Endodermal cell (in vitro differentiated cells): ENCODE results near the gene MUC6. TPM values are rescaled to one million over a fixed set of nuclear protein-coding genes. Genes with fewer than 3 reads are reported as not detected.
"Not testable (repeated sequence)": the region's sequence is repeated elsewhere in the genome, so short reads cannot be mapped to it uniquely, and the experiment has no call there.

Experiments used
- DNase-seq: peaks from one replicate; pipeline ENCODE4 v3.0.0-alpha.2; 2017
- H3K27ac ChIP-seq: 2 replicates; pipeline ENCODE4 v1.5.1; 2013; ENCODE audit warnings: mild to moderate bottlenecking, low read depth, low read length, moderate library complexity
- H3K27me3 ChIP-seq: 2 replicates; pipeline ENCODE4 v1.6.1; 2013; ENCODE audit warnings: mild to moderate bottlenecking, low read length, moderate library complexity; ENCODE audit not compliant: insufficient read depth, control insufficient read depth, poor library complexity, severe bottlenecking
- H3K36me3 ChIP-seq: 2 replicates; pipeline ENCODE4 v1.7.0; 2013; ENCODE audit warnings: mild to moderate bottlenecking, low read length, moderate library complexity; ENCODE audit not compliant: control insufficient read depth, insufficient read depth
- H3K4me1 ChIP-seq: one replicate; pipeline ENCODE4 v1.7.0; 2013; ENCODE audit warnings: low read length; ENCODE audit not compliant: control insufficient read depth, insufficient read depth
- H3K4me3 ChIP-seq: 2 replicates; pipeline ENCODE4 v1.5.1; 2013; ENCODE audit warnings: mild to moderate bottlenecking, low read length, moderate library complexity
- H3K9ac ChIP-seq: 2 replicates; pipeline ENCODE4 v1.6.1; 2013; ENCODE audit warnings: mild to moderate bottlenecking, low read length, moderate library complexity; ENCODE audit not compliant: poor library complexity, severe bottlenecking; ENCODE audit errors: extremely low read depth
- H3K9me3 ChIP-seq: 2 replicates; pipeline ENCODE4 v1.6.1; 2013; ENCODE audit warnings: mild to moderate bottlenecking, low read length, moderate library complexity; ENCODE audit not compliant: control insufficient read depth
- H3K27ac Mint-ChIP-seq: 2 replicates; pipeline ENCODE4 v1.8.0; 2020; ENCODE audit warnings: mixed read lengths
- H3K27me3 Mint-ChIP-seq: 2 replicates; pipeline ENCODE4 v1.8.0; 2021; ENCODE audit warnings: mild to moderate bottlenecking, mixed read lengths; ENCODE audit not compliant: insufficient read depth
- H3K36me3 Mint-ChIP-seq: 2 replicates; pipeline ENCODE4 v1.8.0; 2020; ENCODE audit warnings: low read depth, mixed read lengths
- H3K4me1 Mint-ChIP-seq: 2 replicates; pipeline ENCODE4 v1.8.0; 2020; ENCODE audit warnings: mixed read lengths
- H3K4me3 Mint-ChIP-seq: 2 replicates; pipeline ENCODE4 v1.8.0; 2020; ENCODE audit warnings: mild to moderate bottlenecking, moderate library complexity, mixed read lengths
- H3K9me3 Mint-ChIP-seq: 2 replicates; pipeline ENCODE4 v1.8.0; 2020; ENCODE audit warnings: mild to moderate bottlenecking, mixed read lengths
- CTCF ChIP-seq: fragments of 200-600 bp; sonication (generic); conservative IDR thresholded peaks from 2 replicates; pipeline ENCODE4 v1.5.0; 2021; ENCODE audit warnings: antibody characterized with exemption, mild to moderate bottlenecking
- WGBS, 2 experiments: methylation state at CpG; one replicate each; pipeline versions ENCODE4 v1.1.5 to v1.1.7; 2013; ENCODE audit warnings: missing lambda C conversion rate in 2 of 2, mixed read lengths in 1 of 2; ENCODE audit not compliant: insufficient coverage in 1 of 2, insufficient read length in 1 of 2; 5-methylcytosine and 5-hydroxymethylcytosine counted together
- total RNA-seq, 2 donors: library from RNA; stranded (reverse); fragmentation: NEBNext Ultra II Directional in 1 of 2; extraction: Animal tissue kit (Norgen Biotek cat#: 25700) in 1 of 2; gene quantifications; 2 replicates in 1 of 2; 3 replicates in 1 of 2; pipeline ENCODE4 v1.2.1, GENCODE V29; 2021

The MUC6 gene
- total RNA-seq, 2 donors from 2014 or later: 0.26 to 0.40 TPM

GRCh38 chr11:975827-976226, 60.7 kb downstream of the MUC6 start:
- Histone ChIP-seq H3K9ac (no peak overlapping the region), H3K9me3 (no peaks in the 10 kb centered on the region), H3K4me3 (no peak overlapping the region), H3K36me3 (peaks cover 47% of the 10 kb centered on the region), H3K27ac (no peak overlapping the region), H3K27me3 (no peaks in the 10 kb centered on the region), H3K4me1 (no peaks in the 10 kb centered on the region)
- peak; percentile 72 for TF ChIP-seq CTCF
- WGBS, 2 experiments: 71 to 83% methylated on average over 7 to 15 of the region's 15 CpGs
- no peak overlapping the region for H3K4me3 Mint-ChIP-seq
- no peaks in the 10 kb centered on the region for H3K9me3 Mint-ChIP-seq
- peaks cover 4% of the 10 kb centered on the region for H3K4me1 Mint-ChIP-seq
- DNase-seq: peak; percentile 88
- H3K27ac Mint-ChIP-seq: peak overlapping the region; percentile 91
- no peaks in the 10 kb centered on the region for H3K27me3 Mint-ChIP-seq
- H3K36me3 Mint-ChIP-seq: peaks cover 68% of the 10 kb centered on the region

- not testable (repeated sequence) for H3K4me1 ChIP-seq, DNase-seq, H3K9ac ChIP-seq, H3K27me3 Mint-ChIP-seq, H3K27me3 ChIP-seq, H3K27ac ChIP-seq, H3K4me3 Mint-ChIP-seq, H3K9me3 Mint-ChIP-seq, H3K9me3 ChIP-seq, H3K4me3 ChIP-seq, H3K4me1 Mint-ChIP-seq, H3K27ac Mint-ChIP-seq
- 89 to 95% methylated on average over 36 to 41 of the region's 41 CpGs for WGBS, 2 experiments
- peaks cover 68% of the 10 kb centered on the region for H3K36me3 Mint-ChIP-seq
- peaks cover 48% of the 10 kb centered on the region for H3K36me3 ChIP-seq
Measured at GRCh38 chr11:975376-975775, 61.1 kb downstream of the MUC6 start.

GRCh38 chr11:973237-973636, 63.3 kb downstream of the MUC6 start:
- Histone ChIP-seq H3K27ac (no peak overlapping the region), H3K4me1 (no peaks in the 10 kb centered on the region), H3K36me3 (peaks cover 45% of the 10 kb centered on the region), H3K4me3 (no peak overlapping the region), H3K9me3 (no peaks in the 10 kb centered on the region), H3K27me3 (no peaks in the 10 kb centered on the region), H3K9ac (no peak overlapping the region)
- Mint-ChIP-seq H3K27me3 (no peaks in the 10 kb centered on the region), H3K36me3 (peaks cover 61% of the 10 kb centered on the region), H3K9me3 (no peaks in the 10 kb centered on the region), H3K4me1 (peaks cover 4% of the 10 kb centered on the region), H3K4me3 (no peak overlapping the region), H3K27ac (no peak overlapping the region)
- 95 to 96% methylated on average over 10 to 11 of the region's 11 CpGs for WGBS, 2 experiments
- TF ChIP-seq CTCF: no peak
- no peak for DNase-seq
